OCI-M2 (cell line): Measurements from ENCODE around the gene TCF4.

Experiments
- DNase-seq: peaks from one replicate; lab custom pipeline; 2025; ENCODE audit not compliant: unreplicated experiment; lab: John Stamatoyannopoulos, UW

TCF4 gene

GRCh38 chr18:55446996-55447671 lies 140.9 kb downstream of the TCF4 start:
- no peak for DNase-seq

GRCh38 chr18:55444536-55444935 lies 143.5 kb downstream of the TCF4 start:
- DNase-seq: no peak

GRCh38 chr18:55443776-55444175 lies 144.2 kb downstream of the TCF4 start:
- DNase-seq: no peak

GRCh38 chr18:55442561-55442960 lies 145.4 kb downstream of the TCF4 start:
- DNase-seq: no peak

GRCh38 chr18:55440988-55441387 lies 147.0 kb downstream of the TCF4 start:
- DNase-seq: no peak

GRCh38 chr18:55439056-55439455 lies 148.9 kb downstream of the TCF4 start:
- DNase-seq: no peak

- DNase-seq: no peak
Observed at GRCh38 chr18:55435592-55435991, 152.4 kb downstream of the TCF4 start.

GRCh38 chr18:55433648-55434047 lies 154.3 kb downstream of the TCF4 start:
- DNase-seq: no peak

GRCh38 chr18:55433140-55433539 lies 154.9 kb downstream of the TCF4 start:
- DNase-seq: no peak

- no peak for DNase-seq
Observed at GRCh38 chr18:55432307-55433040, 155.5 kb downstream of the TCF4 start.

GRCh38 chr18:55430026-55430425 lies 158.0 kb downstream of the TCF4 start:
- DNase-seq: no peak

- no peak for DNase-seq
Observed at GRCh38 chr18:55427951-55428350, 160.0 kb downstream of the TCF4 start.

- DNase-seq: no peak
Observed at GRCh38 chr18:55425698-55426097, 162.3 kb downstream of the TCF4 start.

- DNase-seq: no peak
Observed at GRCh38 chr18:55422456-55423180, 165.4 kb downstream of the TCF4 start.

GRCh38 chr18:55421615-55422419 lies 166.2 kb downstream of the TCF4 start:
- DNase-seq: no peak

GRCh38 chr18:55421308-55421614 lies 166.7 kb downstream of the TCF4 start:
- no peak for DNase-seq

GRCh38 chr18:55420665-55421307 lies 167.2 kb downstream of the TCF4 start:
- DNase-seq: no peak

- DNase-seq: no peak
Observed at GRCh38 chr18:55419947-55420664, 167.9 kb downstream of the TCF4 start.

GRCh38 chr18:55419132-55419946 lies 168.7 kb downstream of the TCF4 start:
- DNase-seq: no peak
